ENCODE results near the gene ZNF444.

ZNF444 gene

GRCh38 chr19:56114051-56114777 is 26.9 kb upstream of the ZNF444 start:
- Histone ChIP-seq H3K79me2 (ENCODE audit: insufficient read depth, low read length) (peaks cover 98% of the 10 kb centered on the region), H3K36me3 (ENCODE audit: insufficient read depth, low read length) (no peaks in the 10 kb centered on the region; the same call in 1 of the 2 replicates), H3K9me2 (replicated peaks; ENCODE audit: low read depth, low read length) (no peaks in the 10 kb centered on the region), H3K27me3 (ENCODE audit: insufficient read depth, low read length, poor library complexity, severe bottlenecking) (no peaks in the 10 kb centered on the region), H2AFZ (ENCODE audit: low read length) (no peak overlapping the region), H3K9ac (ENCODE audit: low read depth, low read length, poor library complexity, severe bottlenecking) (no peak overlapping the region), H3K4me1 (ENCODE audit: insufficient read depth, low read length, poor library complexity, severe bottlenecking) (peaks cover 13% of the 10 kb centered on the region), H3K4me2 (ENCODE audit: low read depth, low read length, poor library complexity, severe bottlenecking) (no peak overlapping the region), H3K9me3 (ENCODE audit: insufficient read depth, low read depth, low read length) (no peaks in the 10 kb centered on the region), H3F3A (ENCODE audit: low read depth) (no peaks in the 10 kb centered on the region), H3K4me3 (ENCODE audit: low read length, poor library complexity, severe bottlenecking) (no peak overlapping the region), H4K20me1 (ENCODE audit: insufficient read depth, low read length, poor library complexity, severe bottlenecking) (peaks cover 62% of the 10 kb centered on the region)
- TF ChIP-seq EZH2phosphoT487 (IDR thresholded peaks at IDR 0.05; ENCODE audit: borderline replicate concordance) (no peak), CTCF (conservative IDR thresholded peaks at IDR 0.05; ENCODE audit: low read length) (no peak)

GRCh38 chr19:56114778-56115110 is 26.3 kb upstream of the ZNF444 start:
- Histone ChIP-seq H3K9me3 (ENCODE audit: insufficient read depth, low read depth, low read length) (no peaks in the 10 kb centered on the region), H2AFZ (ENCODE audit: low read length) (no peak overlapping the region), H3K4me1 (ENCODE audit: insufficient read depth, low read length, poor library complexity, severe bottlenecking) (peaks cover 18% of the 10 kb centered on the region), H3K9ac (ENCODE audit: low read depth, low read length, poor library complexity, severe bottlenecking) (no peak overlapping the region), H3K9me2 (replicated peaks; ENCODE audit: low read depth, low read length) (no peaks in the 10 kb centered on the region), H3K36me3 (ENCODE audit: insufficient read depth, low read length) (no peaks in the 10 kb centered on the region; the same call in 1 of the 2 replicates), H3K79me2 (ENCODE audit: insufficient read depth, low read length) (peaks cover 98% of the 10 kb centered on the region), H3F3A (ENCODE audit: low read depth) (no peaks in the 10 kb centered on the region), H3K27me3 (ENCODE audit: insufficient read depth, low read length, poor library complexity, severe bottlenecking) (no peaks in the 10 kb centered on the region), H3K4me2 (ENCODE audit: low read depth, low read length, poor library complexity, severe bottlenecking) (no peak overlapping the region), H3K4me3 (ENCODE audit: low read length, poor library complexity, severe bottlenecking) (no peak overlapping the region), H4K20me1 (ENCODE audit: insufficient read depth, low read length, poor library complexity, severe bottlenecking) (peaks cover 65% of the 10 kb centered on the region)
- TF ChIP-seq EZH2phosphoT487 (IDR thresholded peaks at IDR 0.05; ENCODE audit: borderline replicate concordance) (no peak), CTCF (conservative IDR thresholded peaks at IDR 0.05; ENCODE audit: low read length) (no peak)

- peaks cover 19% of the 10 kb centered on the region for H3K4me1 ChIP-seq (ENCODE audit: insufficient read depth, low read length, poor library complexity, severe bottlenecking)
- H3K9me2 ChIP-seq (replicated peaks; ENCODE audit: low read depth, low read length), result no peaks in the 10 kb centered on the region
- H3K36me3 ChIP-seq (ENCODE audit: insufficient read depth, low read length), result no peaks in the 10 kb centered on the region; the same call in 1 of the 2 replicates
- peaks cover 97% of the 10 kb centered on the region for H3K79me2 ChIP-seq (ENCODE audit: insufficient read depth, low read length)
- H4K20me1 ChIP-seq (ENCODE audit: insufficient read depth, low read length, poor library complexity, severe bottlenecking), result peaks cover 67% of the 10 kb centered on the region
- no peak overlapping the region for H3K9ac ChIP-seq (ENCODE audit: low read depth, low read length, poor library complexity, severe bottlenecking)
- no peak overlapping the region for H3K4me3 ChIP-seq (ENCODE audit: low read length, poor library complexity, severe bottlenecking)
- no peaks in the 10 kb centered on the region for H3F3A ChIP-seq (ENCODE audit: low read depth)
- no peak overlapping the region for H2AFZ ChIP-seq (ENCODE audit: low read length)
- TF ChIP-seq EZH2phosphoT487 (IDR thresholded peaks at IDR 0.05; ENCODE audit: borderline replicate concordance), result no peak
- TF ChIP-seq CTCF (conservative IDR thresholded peaks at IDR 0.05; ENCODE audit: low read length), result no peak
- no peaks in the 10 kb centered on the region for H3K27me3 ChIP-seq (ENCODE audit: insufficient read depth, low read length, poor library complexity, severe bottlenecking)
- H3K4me2 ChIP-seq (ENCODE audit: low read depth, low read length, poor library complexity, severe bottlenecking), result no peak overlapping the region
- H3K9me3 ChIP-seq (ENCODE audit: insufficient read depth, low read depth, low read length), result no peaks in the 10 kb centered on the region
Observed at GRCh38 chr19:56115490-56115889, 25.6 kb upstream of the ZNF444 start.
